Panc1 (cell line): ENCODE results near the gene CNTN5. TPM values are rescaled to one million over a fixed set of nuclear protein-coding genes. Genes with fewer than 3 reads are reported as not detected.

Experiments used
- ATAC-seq: fragments of 200-7000 bp; cut with Tn5 transposase; 2 replicates; pipeline ENCODE4 v1.9.1; 2020; ENCODE audit warnings: mild to moderate bottlenecking, moderate library complexity
- BruUV-seq: library from RNA; stranded (reverse); fragments of 400-500 nt; replicated peaks from 2 replicates; lab custom pipeline; 2021; lab: Mats Ljungman, UMichigan
- CTCF ChIA-PET: fragments of 300-600 bp; sonication (Branson Sonifier 250); formaldehyde crosslinking; loops from one replicate; lab custom pipeline; 2022; ENCODE audit warnings: antibody characterized with exemption; lab: Charles Lee
- POLR2A ChIA-PET: fragments of 300-600 bp; sonication (Branson Sonifier 250); formaldehyde crosslinking; loops from one replicate; lab custom pipeline; 2022; ENCODE audit warnings: antibody characterized with exemption; lab: Charles Lee
- DNase-seq: peaks from one replicate; pipeline ENCODE4 v3.0.0-alpha.2; 2010; ENCODE audit warnings: low read depth, low spot score
- H3K27ac ChIP-seq: 2 replicates; pipeline ENCODE4 v1.5.1; 2011; ENCODE audit warnings: mild to moderate bottlenecking, low read length, inconsistent platforms
- H3K27me3 ChIP-seq: fragments of 200-500 bp; sonication (Bioruptor generic); 2 replicates; pipeline ENCODE4 v1.6.0; 2014; ENCODE audit warnings: low read length, inconsistent platforms; ENCODE audit not compliant: control insufficient read depth, insufficient read depth
- H3K36me3 ChIP-seq: fragments of 200-500 bp; sonication (Bioruptor generic); 2 replicates; pipeline ENCODE4 v1.5.1; 2014; ENCODE audit warnings: inconsistent platforms, mild to moderate bottlenecking, low read length, moderate library complexity; ENCODE audit not compliant: control insufficient read depth, insufficient read depth
- H3K4me1 ChIP-seq: 2 replicates; pipeline ENCODE4 v1.5.1; 2011; ENCODE audit warnings: inconsistent platforms, mild to moderate bottlenecking, low read length, moderate library complexity; ENCODE audit not compliant: control insufficient read depth, insufficient read depth
- H3K4me3 ChIP-seq, 2 experiments: 2 replicates each; pipeline ENCODE4 v1.5.1; 2011 to 2012; ENCODE audit warnings: low read depth in 2 of 2, low read length in 2 of 2, mild to moderate bottlenecking in 2 of 2, inconsistent platforms in 1 of 2, moderate library complexity in 1 of 2
- H3K9me3 ChIP-seq: fragments of 200-500 bp; sonication (Bioruptor generic); 2 replicates; pipeline ENCODE4 v1.5.1; 2014; ENCODE audit warnings: low read depth, mild to moderate bottlenecking, inconsistent platforms, low read length, moderate library complexity; ENCODE audit not compliant: control insufficient read depth, insufficient read depth
- POLR2AphosphoS5 ChIP-seq: IDR thresholded peaks from 2 replicates; pipeline ENCODE4 v1.6.1; 2012; ENCODE audit warnings: mild to moderate bottlenecking, low read depth, low read length, moderate library complexity
- SIN3A ChIP-seq: IDR thresholded peaks from 2 replicates; pipeline ENCODE4 v1.6.1; 2012; ENCODE audit warnings: low read depth, mild to moderate bottlenecking, low read length, moderate library complexity, borderline replicate concordance; ENCODE audit not compliant: insufficient read depth
- TCF7L2 ChIP-seq: IDR thresholded peaks from 2 replicates; pipeline ENCODE4 v1.6.1; 2011; ENCODE audit warnings: mild to moderate bottlenecking, low read depth, low read length, inconsistent platforms
- in situ Hi-C: cut with HindIII; loops from 2 replicates; pipeline ENCODE4 v1.10.0; 2016; ENCODE audit warnings: low sequenced_read_pairs, low pct_unique_long_range_greater_than_20kb
- intact Hi-C: fragments of 100-400 bp; cut with micrococcal nuclease; formaldehyde crosslinking; loops from one replicate; pipeline ENCODE4 v1.10.0; 2022; ENCODE audit not compliant: unreplicated experiment
- total RNA-seq: library from RNA; stranded (reverse); gene quantifications from one replicate; pipeline ENCODE4 v1.2.1, GENCODE V29; 2021; ENCODE audit not compliant: unreplicated experiment
- TF ChIP-seq, protein P1 (sequence below): fragments of 450-650 bp; IDR thresholded peaks from 2 replicates; pipeline ENCODE4 v1.5.1; 2017; ENCODE audit warnings: mild to moderate bottlenecking
- TF ChIP-seq, protein P2 (sequence below), 2 experiments: IDR thresholded peaks; 2 replicates each; pipeline ENCODE4 v1.6.1; 2011 to 2012; ENCODE audit warnings: low read depth in 2 of 2, control low read depth in 1 of 2, low read length in 1 of 2, mild to moderate bottlenecking in 1 of 2, moderate library complexity in 1 of 2; ENCODE audit not compliant: insufficient read depth in 1 of 2

CNTN5 gene
- total RNA-seq, 1 experiment from 2014 or later, result not detected

DNA sequence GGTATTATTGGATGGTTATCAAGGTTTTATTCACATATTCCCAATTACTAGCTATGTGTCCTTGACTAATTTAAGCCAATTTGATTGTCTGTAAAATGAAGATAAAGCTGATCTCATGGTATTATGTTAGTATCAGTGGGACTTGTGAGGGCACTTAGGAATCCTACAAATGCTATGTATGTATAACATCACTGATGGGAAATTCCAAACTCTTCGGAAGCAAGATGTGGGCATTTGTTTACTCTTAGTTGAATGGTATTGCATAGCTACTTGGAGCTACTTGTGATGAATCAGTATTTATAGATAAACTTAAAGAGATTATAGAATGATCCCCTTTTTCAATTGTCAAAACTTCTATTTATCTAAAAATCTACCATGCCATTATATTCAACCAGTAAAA lies 239.9 kb downstream of the CNTN5 start:
- in situ Hi-C loops, result no loop called here
- TF ChIP-seq POLR2AphosphoS5, result no peak
- TF ChIP-seq SIN3A, result no peak
- TF ChIP-seq, protein P1, sequence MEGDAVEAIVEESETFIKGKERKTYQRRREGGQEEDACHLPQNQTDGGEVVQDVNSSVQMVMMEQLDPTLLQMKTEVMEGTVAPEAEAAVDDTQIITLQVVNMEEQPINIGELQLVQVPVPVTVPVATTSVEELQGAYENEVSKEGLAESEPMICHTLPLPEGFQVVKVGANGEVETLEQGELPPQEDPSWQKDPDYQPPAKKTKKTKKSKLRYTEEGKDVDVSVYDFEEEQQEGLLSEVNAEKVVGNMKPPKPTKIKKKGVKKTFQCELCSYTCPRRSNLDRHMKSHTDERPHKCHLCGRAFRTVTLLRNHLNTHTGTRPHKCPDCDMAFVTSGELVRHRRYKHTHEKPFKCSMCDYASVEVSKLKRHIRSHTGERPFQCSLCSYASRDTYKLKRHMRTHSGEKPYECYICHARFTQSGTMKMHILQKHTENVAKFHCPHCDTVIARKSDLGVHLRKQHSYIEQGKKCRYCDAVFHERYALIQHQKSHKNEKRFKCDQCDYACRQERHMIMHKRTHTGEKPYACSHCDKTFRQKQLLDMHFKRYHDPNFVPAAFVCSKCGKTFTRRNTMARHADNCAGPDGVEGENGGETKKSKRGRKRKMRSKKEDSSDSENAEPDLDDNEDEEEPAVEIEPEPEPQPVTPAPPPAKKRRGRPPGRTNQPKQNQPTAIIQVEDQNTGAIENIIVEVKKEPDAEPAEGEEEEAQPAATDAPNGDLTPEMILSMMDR, result no peak
- no peak for TF ChIP-seq TCF7L2
- TF ChIP-seq, protein P2, sequence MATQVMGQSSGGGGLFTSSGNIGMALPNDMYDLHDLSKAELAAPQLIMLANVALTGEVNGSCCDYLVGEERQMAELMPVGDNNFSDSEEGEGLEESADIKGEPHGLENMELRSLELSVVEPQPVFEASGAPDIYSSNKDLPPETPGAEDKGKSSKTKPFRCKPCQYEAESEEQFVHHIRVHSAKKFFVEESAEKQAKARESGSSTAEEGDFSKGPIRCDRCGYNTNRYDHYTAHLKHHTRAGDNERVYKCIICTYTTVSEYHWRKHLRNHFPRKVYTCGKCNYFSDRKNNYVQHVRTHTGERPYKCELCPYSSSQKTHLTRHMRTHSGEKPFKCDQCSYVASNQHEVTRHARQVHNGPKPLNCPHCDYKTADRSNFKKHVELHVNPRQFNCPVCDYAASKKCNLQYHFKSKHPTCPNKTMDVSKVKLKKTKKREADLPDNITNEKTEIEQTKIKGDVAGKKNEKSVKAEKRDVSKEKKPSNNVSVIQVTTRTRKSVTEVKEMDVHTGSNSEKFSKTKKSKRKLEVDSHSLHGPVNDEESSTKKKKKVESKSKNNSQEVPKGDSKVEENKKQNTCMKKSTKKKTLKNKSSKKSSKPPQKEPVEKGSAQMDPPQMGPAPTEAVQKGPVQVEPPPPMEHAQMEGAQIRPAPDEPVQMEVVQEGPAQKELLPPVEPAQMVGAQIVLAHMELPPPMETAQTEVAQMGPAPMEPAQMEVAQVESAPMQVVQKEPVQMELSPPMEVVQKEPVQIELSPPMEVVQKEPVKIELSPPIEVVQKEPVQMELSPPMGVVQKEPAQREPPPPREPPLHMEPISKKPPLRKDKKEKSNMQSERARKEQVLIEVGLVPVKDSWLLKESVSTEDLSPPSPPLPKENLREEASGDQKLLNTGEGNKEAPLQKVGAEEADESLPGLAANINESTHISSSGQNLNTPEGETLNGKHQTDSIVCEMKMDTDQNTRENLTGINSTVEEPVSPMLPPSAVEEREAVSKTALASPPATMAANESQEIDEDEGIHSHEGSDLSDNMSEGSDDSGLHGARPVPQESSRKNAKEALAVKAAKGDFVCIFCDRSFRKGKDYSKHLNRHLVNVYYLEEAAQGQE (IDR thresholded peaks at IDR 0.05; ENCODE audit: insufficient read depth in 1 of 2, low read depth in 2 of 2, low read length in 1 of 2), result no peak
- ChIA-PET CTCF (no interaction called here), POLR2A (no interaction called here)
- BruUV-seq, result no TSS peak
- intact Hi-C loops, result no loop called here
- Histone ChIP-seq H3K4me1 (no peaks in the 10 kb centered on the region), H3K36me3 (no peaks in the 10 kb centered on the region), H3K27me3 (no peaks in the 10 kb centered on the region), H3K9me3 (no peaks in the 10 kb centered on the region), H3K27ac (no peak overlapping the region), H3K4me3 (no peak overlapping the region)
- no peak for DNase-seq
- ATAC-seq, result no peak

DNA sequence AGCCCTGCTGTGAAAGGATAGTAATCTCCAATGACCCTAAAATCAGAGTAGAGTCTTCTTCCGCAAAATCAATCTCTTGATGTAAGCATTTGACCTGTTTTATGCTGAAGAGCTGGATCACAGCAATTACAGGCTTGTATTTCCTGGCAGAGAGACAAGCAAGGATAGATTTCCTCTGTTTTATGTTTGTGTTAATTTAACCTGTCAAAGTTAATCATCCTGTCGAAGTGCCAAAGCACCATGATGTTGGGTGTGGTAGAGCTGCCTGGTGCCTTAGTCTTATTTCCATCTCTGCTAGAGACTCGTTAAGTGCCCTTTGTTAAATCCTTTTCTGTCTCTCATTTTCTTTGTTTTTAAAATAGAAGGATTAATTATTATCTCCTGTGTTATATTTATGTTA lies 248.1 kb downstream of the CNTN5 start:
- ATAC-seq (no peak), DNase-seq (no peak)
- Histone ChIP-seq H3K4me1 (no peaks in the 10 kb centered on the region), H3K27me3 (no peaks in the 10 kb centered on the region), H3K27ac (no peak overlapping the region), H3K9me3 (no peaks in the 10 kb centered on the region), H3K36me3 (no peaks in the 10 kb centered on the region), H3K4me3 (no peak overlapping the region)
- BruUV-seq, result no TSS peak
- in situ Hi-C loops, result no loop called here
- POLR2A ChIA-PET, result no interaction called here
- intact Hi-C loops, result no loop called here
- TF ChIP-seq POLR2AphosphoS5 (no peak), SIN3A (no peak), TCF7L2 (no peak)
- TF ChIP-seq, protein P2 (IDR thresholded peaks at IDR 0.05; ENCODE audit: insufficient read depth in 1 of 2, low read depth in 2 of 2, low read length in 1 of 2), result no peak
- TF ChIP-seq, protein P1, result no peak
- CTCF ChIA-PET, result no interaction called here
